Astrocyte of the cerebellum (primary cell): ENCODE measurements around the gene CCDC69.

Source experiments
- DNase-seq: peaks from one replicate; pipeline ENCODE4 v3.0.0-alpha.2; 2011; ENCODE audit warnings: low read depth
- H3K4me3 ChIP-seq: 2 replicates; pipeline ENCODE4 v1.5.1; 2011; ENCODE audit warnings: mild to moderate bottlenecking, low read depth, low read length, moderate library complexity
- in situ Hi-C: cut with HindIII; loops from 2 replicates; pipeline ENCODE4 v1.10.0; 2017; ENCODE audit warnings: low sequenced_read_pairs
- TF ChIP-seq, protein P1 (sequence below): IDR thresholded peaks from 2 replicates; pipeline ENCODE4 v1.5.1; 2012; ENCODE audit warnings: low read length, low read depth, moderate library complexity, mild to moderate bottlenecking; ENCODE audit errors: missing control alignments

Gene CCDC69

DNA sequence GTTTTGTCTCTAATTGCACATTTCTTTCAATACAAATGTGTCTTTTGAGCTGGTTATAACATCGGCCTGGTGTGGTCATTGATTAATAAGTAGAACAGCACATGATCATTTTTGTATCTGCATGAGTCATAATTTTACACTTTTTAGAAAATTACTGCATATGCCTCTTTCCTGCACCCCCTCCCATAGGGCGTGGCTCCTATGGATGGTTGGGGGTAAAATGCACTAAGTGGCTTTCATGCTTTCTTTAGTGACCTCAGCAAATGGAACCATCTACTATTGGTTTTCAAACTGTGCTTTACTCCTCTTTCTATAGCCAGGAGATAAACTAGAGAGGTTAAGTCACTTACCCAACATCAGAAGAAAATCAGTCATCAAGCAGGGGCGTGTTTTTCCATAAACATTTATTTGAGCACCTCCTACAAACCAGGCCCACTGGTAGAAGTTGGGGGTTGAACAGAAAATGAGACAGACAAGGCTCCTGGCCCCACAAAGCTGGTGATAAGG, 70.1 kb downstream of the CCDC69 start:
- no peak overlapping the region for H3K4me3 ChIP-seq
- DNase-seq: no peak
- TF ChIP-seq, protein P1, sequence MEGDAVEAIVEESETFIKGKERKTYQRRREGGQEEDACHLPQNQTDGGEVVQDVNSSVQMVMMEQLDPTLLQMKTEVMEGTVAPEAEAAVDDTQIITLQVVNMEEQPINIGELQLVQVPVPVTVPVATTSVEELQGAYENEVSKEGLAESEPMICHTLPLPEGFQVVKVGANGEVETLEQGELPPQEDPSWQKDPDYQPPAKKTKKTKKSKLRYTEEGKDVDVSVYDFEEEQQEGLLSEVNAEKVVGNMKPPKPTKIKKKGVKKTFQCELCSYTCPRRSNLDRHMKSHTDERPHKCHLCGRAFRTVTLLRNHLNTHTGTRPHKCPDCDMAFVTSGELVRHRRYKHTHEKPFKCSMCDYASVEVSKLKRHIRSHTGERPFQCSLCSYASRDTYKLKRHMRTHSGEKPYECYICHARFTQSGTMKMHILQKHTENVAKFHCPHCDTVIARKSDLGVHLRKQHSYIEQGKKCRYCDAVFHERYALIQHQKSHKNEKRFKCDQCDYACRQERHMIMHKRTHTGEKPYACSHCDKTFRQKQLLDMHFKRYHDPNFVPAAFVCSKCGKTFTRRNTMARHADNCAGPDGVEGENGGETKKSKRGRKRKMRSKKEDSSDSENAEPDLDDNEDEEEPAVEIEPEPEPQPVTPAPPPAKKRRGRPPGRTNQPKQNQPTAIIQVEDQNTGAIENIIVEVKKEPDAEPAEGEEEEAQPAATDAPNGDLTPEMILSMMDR: no peak
- in situ Hi-C loops: no loop called here

DNA sequence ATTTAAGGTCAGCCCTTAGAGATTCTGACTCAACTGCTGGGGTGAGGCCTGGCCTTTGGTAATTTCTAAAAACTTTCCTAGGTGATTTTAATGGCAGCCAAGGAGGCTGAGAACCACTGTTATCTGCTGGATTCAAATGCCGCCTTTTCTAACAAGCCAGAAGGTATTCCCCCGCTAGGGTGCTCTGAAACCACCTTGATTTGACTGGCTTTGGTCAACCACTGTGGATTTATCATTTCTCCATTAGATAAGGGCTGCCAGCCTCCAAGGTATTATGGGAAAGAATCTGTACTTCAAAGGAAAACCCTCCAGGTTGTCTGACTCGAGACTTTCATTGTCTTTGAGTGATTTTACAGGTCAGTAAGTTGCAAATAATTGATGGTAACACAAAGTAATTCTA, 70.6 kb downstream of the CCDC69 start:
- DNase-seq: no peak
- H3K4me3 ChIP-seq: no peak overlapping the region
- in situ Hi-C loops: no loop called here
- TF ChIP-seq, protein P1: no peak

DNA sequence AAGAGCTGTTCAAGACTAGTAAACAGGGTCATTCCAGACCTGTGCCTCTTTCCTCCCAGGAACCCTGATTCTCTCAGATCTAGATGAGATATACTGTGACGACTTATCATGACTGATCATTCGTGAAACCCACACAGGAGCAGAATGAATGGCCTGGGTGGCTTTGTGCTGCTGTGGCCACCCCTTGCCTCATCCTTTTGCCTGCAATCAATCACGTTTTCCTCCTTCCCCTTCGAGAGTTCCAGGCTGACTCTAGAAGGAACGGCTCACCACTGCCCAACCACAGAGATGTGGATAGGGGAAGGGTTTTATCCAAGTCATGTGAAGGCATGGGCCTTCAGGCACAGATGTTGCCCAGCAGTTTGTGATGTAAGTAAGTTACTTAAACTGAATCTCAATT, 72.1 kb downstream of the CCDC69 start:
- DNase-seq: no peak
- in situ Hi-C loops: no loop called here
- TF ChIP-seq, protein P1: no peak
- H3K4me3 ChIP-seq: no peak overlapping the region

DNA sequence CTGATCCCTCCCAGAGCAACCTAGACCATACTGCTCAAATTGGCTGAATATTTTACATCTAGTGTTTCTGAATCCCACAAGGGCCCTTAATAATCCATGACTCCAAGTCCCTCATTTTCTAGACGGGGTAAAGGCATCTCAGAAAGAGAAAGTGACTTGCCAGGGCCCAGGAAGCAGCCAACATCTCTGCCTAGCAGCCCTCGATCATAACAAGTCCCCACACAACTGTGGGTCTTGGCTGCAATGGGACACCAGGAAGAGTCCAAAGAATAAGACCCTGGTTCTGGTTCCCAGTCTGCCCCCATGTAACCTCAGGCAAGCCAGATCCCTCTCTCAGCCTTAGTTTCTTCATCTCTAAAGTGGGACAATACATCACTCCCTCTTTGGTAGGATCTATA, 72.6 kb downstream of the CCDC69 start:
- TF ChIP-seq, protein P1: no peak
- in situ Hi-C loops: no loop called here
- no peak overlapping the region for H3K4me3 ChIP-seq
- no peak for DNase-seq

DNA sequence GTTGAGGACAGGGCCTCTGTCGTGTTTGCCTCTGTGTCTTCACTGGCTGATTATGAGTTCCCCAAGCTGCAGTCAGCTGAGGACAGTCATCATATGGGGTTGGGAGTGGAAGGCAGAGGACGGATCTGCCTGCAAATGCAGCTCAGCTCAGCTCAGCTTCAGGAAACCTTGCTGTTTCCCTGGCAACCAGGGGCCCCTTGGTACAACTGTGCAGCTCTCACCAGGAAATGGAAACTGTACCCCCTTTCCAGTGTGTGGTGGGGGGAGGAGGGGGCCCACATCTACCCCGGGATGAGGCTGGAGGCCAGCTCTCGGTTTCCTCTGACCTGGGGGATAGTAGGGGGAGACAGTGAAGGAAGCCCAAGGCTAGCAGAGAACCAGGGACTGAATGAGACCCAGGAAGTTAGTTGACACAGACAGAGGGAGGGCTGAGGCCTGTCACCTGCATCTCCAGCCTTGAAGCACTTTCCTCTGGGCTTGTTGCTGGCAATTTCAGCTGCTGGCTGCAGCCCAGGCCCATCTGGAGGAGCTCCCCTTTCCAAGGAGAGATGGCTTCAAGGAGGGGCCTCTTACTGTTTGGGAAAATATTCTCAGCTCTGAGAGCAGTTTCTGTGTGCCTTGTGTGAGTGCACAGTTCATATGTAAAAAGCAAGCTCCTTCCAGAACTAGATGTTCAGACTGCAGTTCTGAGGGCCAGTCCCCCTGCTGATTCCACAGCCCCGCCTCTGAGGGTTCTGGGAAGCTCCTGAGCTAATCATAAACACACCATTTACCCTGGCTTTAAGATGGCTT, 73.2 kb downstream of the CCDC69 start:
- TF ChIP-seq, protein P1: no peak
- H3K4me3 ChIP-seq: no peak overlapping the region
- in situ Hi-C loops: no loop called here
- DNase-seq: peak; percentile 27

DNA sequence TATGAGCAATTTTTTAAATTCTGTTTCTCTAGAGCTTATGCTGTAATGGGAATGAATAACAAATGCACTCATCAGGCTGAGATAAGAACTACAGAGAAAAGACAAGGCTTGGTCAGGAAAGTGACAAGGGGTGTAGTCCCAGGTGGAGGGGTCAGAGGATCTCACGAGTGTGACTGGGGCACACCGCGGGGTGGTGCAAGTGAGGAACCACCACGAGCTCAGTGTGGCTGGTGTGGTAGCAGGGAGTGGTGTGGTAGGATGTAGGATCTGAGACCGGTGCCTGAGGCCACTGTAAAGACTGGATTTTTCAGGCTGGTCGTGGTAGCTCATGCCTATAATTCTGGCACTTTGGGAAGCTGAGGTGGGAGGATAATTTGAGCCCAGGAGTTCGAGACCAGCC, 75.3 kb downstream of the CCDC69 start:
- no peak overlapping the region for H3K4me3 ChIP-seq
- DNase-seq: no peak
- TF ChIP-seq, protein P1: no peak
- in situ Hi-C loops: no loop called here
